ENCODE measurements around the gene KCNN4. TPM values are rescaled to one million over a fixed set of nuclear protein-coding genes. Genes with fewer than 3 reads are reported as not detected.

Gene KCNN4
- total and polyA plus RNA-seq, 2 donors (not counting 3 experiments of a cell fraction or from before 2014, with no cell fraction given): 0.29 TPM; not detected in 1

- CTCF ChIA-PET: interaction anchor here (0.7 to 4.9 kb wide), 18 partner anchors 10 to 184 kb away, joined by 3 to 114 read pairs (median 6); partner anchors contain the start of genes PLAUR, SMG9 and ZNF221
- dilution Hi-C loops (cut with MboI; ENCODE audit: extremely low pct_ligation_motif_present, low sequenced_read_pairs): no loop called here
These were observed 14.1 kb downstream of the KCNN4 start for GRCh38 chr19:43766755-43767043.

More at GRCh38 chr19:43766755-43767043, 14.1 kb downstream of the KCNN4 start:
- Histone ChIP-seq H3K27me3 (ENCODE audit: control insufficient read depth in 2 of 2, insufficient read depth in 2 of 2, low read length in 2 of 2) (no peaks in the 10 kb centered on the region), H3K36me3 (ENCODE audit: control insufficient read depth in 2 of 2, extremely low read depth in 1 of 2, insufficient read depth in 2 of 2, low read length in 2 of 2) (no peaks in the 10 kb centered on the region), H3K79me2 (ENCODE audit: control insufficient read depth, insufficient read depth, low read length) (no peaks in the 10 kb centered on the region), H3K4me1 (ENCODE audit: control insufficient read depth, extremely low read depth, insufficient read depth, low read length) (peaks cover 17% of the 10 kb centered on the region), H2AFZ (ENCODE audit: low read depth, low read length) (no peak overlapping the region), H3K9me3 (replicated peaks; ENCODE audit: control insufficient read depth, insufficient read depth, low read length) (no peaks in the 10 kb centered on the region), H4K20me1 (replicated peaks; ENCODE audit: control insufficient read depth, extremely low read depth, insufficient read depth, low read length) (no peaks in the 10 kb centered on the region), H3K4me2 (ENCODE audit: insufficient read depth, low read length) (no peak overlapping the region), H3K27ac (ENCODE audit: insufficient read depth, low read depth, low read length) (no peak overlapping the region), H3K4me3 (replicated peaks in 1 of 3; ENCODE audit: insufficient read depth in 1 of 3, low read depth in 1 of 3, low read length in 3 of 3) (no peak overlapping the region), H3K9me1 (replicated peaks; ENCODE audit: control insufficient read depth, extremely low read depth, insufficient read depth, low read length) (no peaks in the 10 kb centered on the region), H3K9ac (replicated peaks; ENCODE audit: extremely low read depth, insufficient read depth, low read length) (no peak overlapping the region)
- POLR2A ChIA-PET: interaction anchor here (0.9 kb wide), 1 partner anchor 22 kb away, joined by 3 read pairs; no protein-coding TSS in a partner anchor
- intact Hi-C loops (cut with micrococcal nuclease): loop anchor here (1.0 to 5.0 kb wide), 4 partner anchors 8 to 184 kb away; no protein-coding TSS in a partner anchor
- TF ChIP-seq POLR2AphosphoS5 (IDR thresholded peaks at IDR 0.05; ENCODE audit: insufficient read depth, low read depth, low read length) (no peak), POLR2A (IDR thresholded peaks at IDR 0.05; ENCODE audit: low read depth, low read length) (no peak), JUN (IDR thresholded peaks at IDR 0.05; ENCODE audit: borderline replicate concordance, insufficient read depth, insufficient read length, low read depth) (no peak), MAX (IDR thresholded peaks at IDR 0.05; ENCODE audit: insufficient read depth, insufficient read length) (no peak), MYC (IDR thresholded peaks at IDR 0.05; ENCODE audit: low read depth, low read length) (no peak), FOS (IDR thresholded peaks at IDR 0.05; ENCODE audit: borderline replicate concordance, insufficient read depth, low read length) (no peak), EZH2 (IDR thresholded peaks at IDR 0.05; ENCODE audit: borderline replicate concordance, low read depth, low read length, severe bottlenecking) (no peak), GATA2 (IDR thresholded peaks at IDR 0.05; ENCODE audit: insufficient read depth, insufficient read length, low read depth, low read length) (no peak)
- TF ChIP-seq, protein P1, sequence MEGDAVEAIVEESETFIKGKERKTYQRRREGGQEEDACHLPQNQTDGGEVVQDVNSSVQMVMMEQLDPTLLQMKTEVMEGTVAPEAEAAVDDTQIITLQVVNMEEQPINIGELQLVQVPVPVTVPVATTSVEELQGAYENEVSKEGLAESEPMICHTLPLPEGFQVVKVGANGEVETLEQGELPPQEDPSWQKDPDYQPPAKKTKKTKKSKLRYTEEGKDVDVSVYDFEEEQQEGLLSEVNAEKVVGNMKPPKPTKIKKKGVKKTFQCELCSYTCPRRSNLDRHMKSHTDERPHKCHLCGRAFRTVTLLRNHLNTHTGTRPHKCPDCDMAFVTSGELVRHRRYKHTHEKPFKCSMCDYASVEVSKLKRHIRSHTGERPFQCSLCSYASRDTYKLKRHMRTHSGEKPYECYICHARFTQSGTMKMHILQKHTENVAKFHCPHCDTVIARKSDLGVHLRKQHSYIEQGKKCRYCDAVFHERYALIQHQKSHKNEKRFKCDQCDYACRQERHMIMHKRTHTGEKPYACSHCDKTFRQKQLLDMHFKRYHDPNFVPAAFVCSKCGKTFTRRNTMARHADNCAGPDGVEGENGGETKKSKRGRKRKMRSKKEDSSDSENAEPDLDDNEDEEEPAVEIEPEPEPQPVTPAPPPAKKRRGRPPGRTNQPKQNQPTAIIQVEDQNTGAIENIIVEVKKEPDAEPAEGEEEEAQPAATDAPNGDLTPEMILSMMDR (IDR thresholded peaks at IDR 0.05; ENCODE audit: extremely low read depth in 1 of 2, insufficient read depth in 1 of 2, low read depth in 1 of 2, low read length in 2 of 2): no peak
- BruUV-seq (replicated peaks): no TSS peak
- no peak for FAIRE-seq
- no peak for DNase-seq (ENCODE audit: low read depth, low spot score)
